Psoas muscle (tissue), 8 donors: ENCODE measurements around the gene PCDH10. TPM values are rescaled to one million over a fixed set of nuclear protein-coding genes. Genes with fewer than 3 reads are reported as not detected.

Source experiments
- ATAC-seq, 4 donors: fragments of 200-7000 bp; cut with Tn5 transposase; one replicate each; pipeline ENCODE4 v1.9.1; 2020; ENCODE audit warnings: moderate library complexity in 3 of 4, mild to moderate bottlenecking in 2 of 4
- DNase-seq, 2 donors: peaks; one replicate each; pipeline ENCODE4 v3.0.0-alpha.2; 2020
- H3K27ac ChIP-seq: fragments of 200-600 bp; one replicate; pipeline ENCODE4 v1.8.0; 2022
- H3K27me3 ChIP-seq, 3 donors: fragments of 200-600 bp in 1 of 3; one replicate each; pipeline versions ENCODE4 v1.6.1 to v1.8.0; 2013 to 2022; ENCODE audit warnings: low read length in 2 of 3, mild to moderate bottlenecking in 2 of 3, moderate library complexity in 1 of 3; ENCODE audit not compliant: insufficient read depth in 3 of 3
- H3K36me3 ChIP-seq, 2 donors: fragments of 200-600 bp in 1 of 2; one replicate each; pipeline versions ENCODE4 v1.6.1 to v1.8.0; 2013 to 2022; ENCODE audit warnings: low read depth in 1 of 2, mild to moderate bottlenecking in 1 of 2, moderate library complexity in 1 of 2; ENCODE audit not compliant: insufficient read depth in 1 of 2
- H3K4me1 ChIP-seq: fragments of 200-600 bp; one replicate; pipeline ENCODE4 v1.8.0; 2022
- H3K4me3 ChIP-seq: fragments of 200-600 bp; one replicate; pipeline ENCODE4 v1.8.0; 2022; ENCODE audit warnings: mild to moderate bottlenecking
- H3K9me3 ChIP-seq: fragments of 200-600 bp; one replicate; pipeline ENCODE4 v1.8.0; 2022
- WGBS, 3 donors: extraction: QIAGEN DNeasy Blood & Tissue Kit; methylation state at CpG; one replicate each; pipeline versions ENCODE4 v1.1.6 to v1.1.7; 2013; 5-methylcytosine and 5-hydroxymethylcytosine counted together
- intact Hi-C, 2 donors: fragments of 100-400 bp; cut with DNase I; formaldehyde crosslinking; loops; one replicate each; pipeline versions ENCODE4 v1.11.0 to v1.14.2; 2022
- polyA plus RNA-seq, 3 donors: library from polyadenylated mRNA; stranded (reverse); fragments of 200-250 nt; gene quantifications; one replicate each; pipeline ENCODE4 v1.2.3, GENCODE V29; 2013
- total RNA-seq, 4 donors: library from RNA; stranded (reverse); fragmentation: NEBNext Ultra II Directional in 2 of 4; extraction: Animal tissue kit (Norgen Biotek cat#: 25700) in 2 of 4; gene quantifications; one replicate each; pipeline versions ENCODE4 v1.2.1 to v1.2.4, GENCODE V29; 2021 to 2023
- TF ChIP-seq, protein P1 (sequence below): fragments of 200-600 bp; IDR thresholded peaks from one replicate; pipeline ENCODE4 v1.8.0; 2022; ENCODE audit warnings: antibody characterized with exemption
- donor health status: healthy with polysubstance abuse.
- donor health status: DM: no; HTN: no; CAD: no; lungs with moderate emphysema.
- donor health status: Bipolar disorder and iron deficiency.
- donor health status: healthy.
- donor health status: DM: yes; HTN: yes; CAD: no.
- donor health status: DM: no; HTN: no; CAD: no.
- donor health status: DM: no; HTN: no; CAD: no.
- donor health status: DM: yes; HTN: yes; CAD: no.

PCDH10 gene
- total and polyA plus RNA-seq, 7 donors = 0.01 to 0.12 (median 0.03) TPM; not detected in 3

DNA sequence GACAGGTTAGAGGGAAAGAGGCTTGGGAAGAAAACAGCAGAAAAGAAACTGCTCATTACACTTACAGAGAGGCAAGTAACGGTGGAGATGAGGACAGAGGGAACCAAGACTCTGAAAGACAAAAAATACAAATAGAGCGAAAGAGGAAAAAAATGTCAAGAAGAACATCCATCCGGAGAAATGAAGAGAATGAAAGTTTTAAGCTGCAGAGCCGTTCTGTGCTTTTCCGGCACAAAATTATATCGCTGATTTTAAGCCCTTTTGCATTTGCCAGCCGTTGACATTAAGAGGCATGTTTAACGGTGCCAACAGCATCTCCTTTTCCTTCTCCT, 236 bp downstream of the PCDH10 start:
- H3K4me3 ChIP-seq = peak overlapping the region; percentile 62
- no peak for ATAC-seq
- TF ChIP-seq, protein P1, sequence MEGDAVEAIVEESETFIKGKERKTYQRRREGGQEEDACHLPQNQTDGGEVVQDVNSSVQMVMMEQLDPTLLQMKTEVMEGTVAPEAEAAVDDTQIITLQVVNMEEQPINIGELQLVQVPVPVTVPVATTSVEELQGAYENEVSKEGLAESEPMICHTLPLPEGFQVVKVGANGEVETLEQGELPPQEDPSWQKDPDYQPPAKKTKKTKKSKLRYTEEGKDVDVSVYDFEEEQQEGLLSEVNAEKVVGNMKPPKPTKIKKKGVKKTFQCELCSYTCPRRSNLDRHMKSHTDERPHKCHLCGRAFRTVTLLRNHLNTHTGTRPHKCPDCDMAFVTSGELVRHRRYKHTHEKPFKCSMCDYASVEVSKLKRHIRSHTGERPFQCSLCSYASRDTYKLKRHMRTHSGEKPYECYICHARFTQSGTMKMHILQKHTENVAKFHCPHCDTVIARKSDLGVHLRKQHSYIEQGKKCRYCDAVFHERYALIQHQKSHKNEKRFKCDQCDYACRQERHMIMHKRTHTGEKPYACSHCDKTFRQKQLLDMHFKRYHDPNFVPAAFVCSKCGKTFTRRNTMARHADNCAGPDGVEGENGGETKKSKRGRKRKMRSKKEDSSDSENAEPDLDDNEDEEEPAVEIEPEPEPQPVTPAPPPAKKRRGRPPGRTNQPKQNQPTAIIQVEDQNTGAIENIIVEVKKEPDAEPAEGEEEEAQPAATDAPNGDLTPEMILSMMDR = no peak
- 1 to 2% (median 2%) methylated on average over 8 of the region's 8 CpGs for WGBS, 3 donors
- H3K27ac ChIP-seq = no peak overlapping the region
- DNase-seq = no peak
- intact Hi-C loops = no loop called here
- no peaks in the 10 kb centered on the region for H3K36me3 ChIP-seq
- H3K4me1 ChIP-seq = peaks cover 26% of the 10 kb centered on the region
- H3K27me3 ChIP-seq = peaks cover 7 to 88% (median 41%) of the 10 kb centered on the region in 3 donors
- no peaks in the 10 kb centered on the region for H3K9me3 ChIP-seq

- 1 to 2% (median 1%) methylated on average over 17 of the region's 17 CpGs for WGBS, 3 donors
- no peak overlapping the region for H3K27ac ChIP-seq
- no peaks in the 10 kb centered on the region for H3K9me3 ChIP-seq
- H3K4me3 ChIP-seq = peak overlapping the region; percentile 62
- TF ChIP-seq, protein P1 = no peak
- no peak for ATAC-seq
- no peaks in the 10 kb centered on the region for H3K36me3 ChIP-seq
- H3K4me1 ChIP-seq = peaks cover 26% of the 10 kb centered on the region
- intact Hi-C loops = no loop called here
- DNase-seq = no peak
- H3K27me3 ChIP-seq = peaks cover 7 to 92% (median 41%) of the 10 kb centered on the region in 3 donors
Observed at GRCh38 chr4:133149932-133150471, 908 bp downstream of the PCDH10 start.

DNA sequence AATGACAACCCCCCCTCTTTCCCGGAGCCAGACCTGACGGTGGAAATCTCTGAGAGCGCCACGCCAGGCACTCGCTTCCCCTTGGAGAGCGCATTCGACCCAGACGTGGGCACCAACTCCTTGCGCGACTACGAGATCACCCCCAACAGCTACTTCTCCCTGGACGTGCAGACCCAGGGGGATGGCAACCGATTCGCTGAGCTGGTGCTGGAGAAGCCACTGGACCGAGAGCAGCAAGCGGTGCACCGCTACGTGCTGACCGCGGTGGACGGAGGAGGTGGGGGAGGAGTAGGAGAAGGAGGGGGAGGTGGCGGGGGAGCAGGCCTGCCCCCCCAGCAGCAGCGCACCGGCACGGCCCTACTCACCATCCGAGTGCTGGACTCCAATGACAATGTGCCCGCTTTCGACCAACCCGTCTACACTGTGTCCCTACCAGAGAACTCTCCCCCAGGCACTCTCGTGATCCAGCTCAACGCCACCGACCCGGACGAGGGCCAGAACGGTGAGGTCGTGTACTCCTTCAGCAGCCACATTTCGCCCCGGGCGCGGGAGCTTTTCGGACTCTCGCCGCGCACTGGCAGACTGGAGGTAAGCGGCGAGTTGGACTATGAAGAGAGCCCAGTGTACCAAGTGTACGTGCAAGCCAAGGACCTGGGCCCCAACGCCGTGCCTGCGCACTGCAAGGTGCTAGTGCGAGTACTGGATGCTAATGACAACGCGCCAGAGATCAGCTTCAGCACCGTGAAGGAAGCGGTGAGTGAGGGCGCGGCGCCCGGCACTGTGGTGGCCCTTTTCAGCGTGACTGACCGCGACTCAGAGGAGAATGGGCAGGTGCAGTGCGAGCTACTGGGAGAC, 1.6 kb downstream of the PCDH10 start:
- WGBS, 3 donors = 1% methylated on average over 61 to 63 of the region's 63 CpGs
- Histone ChIP-seq H3K27me3 (peaks cover 7 to 97% (median 41%) of the 10 kb centered on the region in 3 donors), H3K4me1 (peaks cover 26% of the 10 kb centered on the region), H3K27ac (no peak overlapping the region), H3K9me3 (no peaks in the 10 kb centered on the region), H3K4me3 (peak overlapping the region; percentile 62), H3K36me3 (no peaks in the 10 kb centered on the region)
- DNase-seq = peak in 1 of 2 donors; percentile 52
- intact Hi-C loops = no loop called here
- no peak for ATAC-seq
- TF ChIP-seq, protein P1 = no peak

- intact Hi-C loops = no loop called here
- Histone ChIP-seq H3K4me1 (peaks cover 26% of the 10 kb centered on the region), H3K27ac (no peak overlapping the region), H3K27me3 (peaks cover 7 to 91% (median 40%) of the 10 kb centered on the region in 3 donors), H3K9me3 (no peaks in the 10 kb centered on the region), H3K4me3 (peak overlapping the region; percentile 62), H3K36me3 (no peaks in the 10 kb centered on the region)
- DNase-seq (peak in 1 of 2 donors; percentile 39), ATAC-seq (no peak)
- TF ChIP-seq, protein P1 = no peak
- 0 to 1% (median 1%) methylated on average over 31 of the region's 31 CpGs for WGBS, 3 donors
Observed at GRCh38 chr4:133151341-133151690, 2.2 kb downstream of the PCDH10 start.
